Mesothelial cell of epicardium (in vitro differentiated cells): ENCODE results near the gene SNAP23. TPM values are rescaled to one million over a fixed set of nuclear protein-coding genes. Genes with fewer than 3 reads are reported as not detected.
A peak's percentile ranks its signal among the peaks of the same experiment; 100 is the strongest.

Experiments used
- DNase-seq, 2 experiments: peaks; one replicate each; pipeline ENCODE4 v3.0.0; 2021; ENCODE audit warnings: low spot score in 2 of 2; ENCODE audit not compliant: unreplicated experiment in 2 of 2
- H3K27ac Mint-ChIP-seq: 2 replicates; pipeline ENCODE4 v1.8.0; 2021; ENCODE audit warnings: mixed read lengths
- H3K27me3 Mint-ChIP-seq: 2 replicates; pipeline ENCODE4 v1.8.0; 2021; ENCODE audit warnings: low read depth, mixed read lengths
- H3K36me3 Mint-ChIP-seq: 2 replicates; pipeline ENCODE4 v1.8.0; 2021; ENCODE audit warnings: mixed read lengths
- H3K4me1 Mint-ChIP-seq: 2 replicates; pipeline ENCODE4 v1.8.0; 2021; ENCODE audit warnings: mixed read lengths
- H3K4me3 Mint-ChIP-seq: 2 replicates; pipeline ENCODE4 v1.8.0; 2021; ENCODE audit warnings: mild to moderate bottlenecking, moderate library complexity, mixed read lengths
- H3K9me3 Mint-ChIP-seq: 2 replicates; pipeline ENCODE4 v1.8.0; 2021; ENCODE audit warnings: mixed read lengths
- total RNA-seq: library from RNA; stranded (reverse); gene quantifications from 3 replicates; pipeline ENCODE4 v1.2.1, GENCODE V29; 2021
- TF ChIP-seq, protein P1 (sequence below): fragments of 200-600 bp; sonication (generic); IDR thresholded peaks from one replicate; pipeline ENCODE4 v1.5.0; 2021; ENCODE audit warnings: antibody characterized with exemption; ENCODE audit not compliant: unreplicated experiment

Gene SNAP23
- total RNA-seq, 1 donor from 2014 or later, result 57.1 TPM

- Mint-ChIP-seq H3K4me1 (peaks cover 38% of the 10 kb centered on the region), H3K27me3 (no peaks in the 10 kb centered on the region), H3K9me3 (no peaks in the 10 kb centered on the region), H3K27ac (peak overlapping the region; percentile 87), H3K36me3 (no peaks in the 10 kb centered on the region), H3K4me3 (no peak overlapping the region)
- TF ChIP-seq, protein P1, sequence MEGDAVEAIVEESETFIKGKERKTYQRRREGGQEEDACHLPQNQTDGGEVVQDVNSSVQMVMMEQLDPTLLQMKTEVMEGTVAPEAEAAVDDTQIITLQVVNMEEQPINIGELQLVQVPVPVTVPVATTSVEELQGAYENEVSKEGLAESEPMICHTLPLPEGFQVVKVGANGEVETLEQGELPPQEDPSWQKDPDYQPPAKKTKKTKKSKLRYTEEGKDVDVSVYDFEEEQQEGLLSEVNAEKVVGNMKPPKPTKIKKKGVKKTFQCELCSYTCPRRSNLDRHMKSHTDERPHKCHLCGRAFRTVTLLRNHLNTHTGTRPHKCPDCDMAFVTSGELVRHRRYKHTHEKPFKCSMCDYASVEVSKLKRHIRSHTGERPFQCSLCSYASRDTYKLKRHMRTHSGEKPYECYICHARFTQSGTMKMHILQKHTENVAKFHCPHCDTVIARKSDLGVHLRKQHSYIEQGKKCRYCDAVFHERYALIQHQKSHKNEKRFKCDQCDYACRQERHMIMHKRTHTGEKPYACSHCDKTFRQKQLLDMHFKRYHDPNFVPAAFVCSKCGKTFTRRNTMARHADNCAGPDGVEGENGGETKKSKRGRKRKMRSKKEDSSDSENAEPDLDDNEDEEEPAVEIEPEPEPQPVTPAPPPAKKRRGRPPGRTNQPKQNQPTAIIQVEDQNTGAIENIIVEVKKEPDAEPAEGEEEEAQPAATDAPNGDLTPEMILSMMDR, result no peak
- no peak for DNase-seq
Measured at GRCh38 chr15:42498212-42499068, 3.0 kb downstream of the SNAP23 start.

GRCh38 chr15:42499858-42500609 is 4.6 kb downstream of the SNAP23 start:
- no peak overlapping the region for H3K4me3 Mint-ChIP-seq
- TF ChIP-seq, protein P1, result no peak
- no peak for DNase-seq
- no peaks in the 10 kb centered on the region for H3K27me3 Mint-ChIP-seq
- H3K9me3 Mint-ChIP-seq, result no peaks in the 10 kb centered on the region
- H3K36me3 Mint-ChIP-seq, result no peaks in the 10 kb centered on the region
- peaks cover 26% of the 10 kb centered on the region for H3K4me1 Mint-ChIP-seq
- peak overlapping the region; percentile 53 for H3K27ac Mint-ChIP-seq

- no peak for DNase-seq
- H3K9me3 Mint-ChIP-seq, result no peaks in the 10 kb centered on the region
- TF ChIP-seq, protein P1, result no peak
- H3K4me3 Mint-ChIP-seq, result no peak overlapping the region
- H3K4me1 Mint-ChIP-seq, result peaks cover 10% of the 10 kb centered on the region
- H3K27ac Mint-ChIP-seq, result no peak overlapping the region
- no peaks in the 10 kb centered on the region for H3K27me3 Mint-ChIP-seq
- no peaks in the 10 kb centered on the region for H3K36me3 Mint-ChIP-seq
Measured at GRCh38 chr15:42502477-42502876, 7.0 kb downstream of the SNAP23 start.

DNA sequence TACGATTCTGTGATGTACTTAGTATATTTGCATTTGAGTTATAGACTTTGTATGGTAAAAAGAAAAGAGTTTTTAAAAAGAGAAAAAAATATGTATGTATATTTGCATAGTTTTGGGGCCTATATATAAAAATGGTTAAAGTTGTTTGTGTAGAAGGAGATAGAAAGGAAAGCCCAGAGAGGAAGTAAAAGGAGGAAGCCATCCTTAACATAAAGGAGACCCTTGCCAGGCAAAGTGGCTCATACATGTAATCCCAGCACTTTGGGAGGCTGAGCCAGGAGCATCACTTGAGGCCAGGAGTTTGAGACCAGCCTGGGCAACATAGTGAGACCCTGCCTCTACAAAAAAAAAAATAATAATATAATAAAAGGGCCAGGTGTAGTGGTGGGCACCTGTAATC is 8.4 kb downstream of the SNAP23 start:
- H3K9me3 Mint-ChIP-seq, result no peaks in the 10 kb centered on the region
- TF ChIP-seq, protein P1, result no peak
- no peak overlapping the region for H3K27ac Mint-ChIP-seq

GRCh38 chr15:42504631-42505030 is 9.2 kb downstream of the SNAP23 start:
- Mint-ChIP-seq H3K4me1 (peaks cover 15% of the 10 kb centered on the region), H3K36me3 (no peaks in the 10 kb centered on the region), H3K27me3 (no peaks in the 10 kb centered on the region), H3K27ac (no peak overlapping the region), H3K4me3 (no peak overlapping the region), H3K9me3 (no peaks in the 10 kb centered on the region)
- no peak for DNase-seq
- TF ChIP-seq, protein P1, result no peak

More for the DNA sequence above, 8.4 kb downstream of the SNAP23 start:
- Mint-ChIP-seq H3K27me3 (no peaks in the 10 kb centered on the region), H3K4me1 (peaks cover 13% of the 10 kb centered on the region), H3K36me3 (no peaks in the 10 kb centered on the region), H3K4me3 (no peak overlapping the region)
- DNase-seq, result no peak
